Stimulated activated CD4-positive, alpha-beta T cell treated with anti-CD3 and anti-CD28 coated beads, TNF-alpha, amount 100 ng/mL, for 48 hours (primary cell): ENCODE results near the gene SYT11.
"Not testable (repeated sequence)": the region's sequence is repeated elsewhere in the genome, so short reads cannot be mapped to it uniquely, and the experiment has no call there.

Source experiments
- DNase-seq, 3 donors: peaks; one replicate each; pipeline ENCODE4 v3.0.0-alpha.2; 2020; ENCODE audit warnings: low read depth in 3 of 3

The SYT11 gene

GRCh38 chr1:155859881-155860871 lies 809 bp downstream of the SYT11 start:
- peak; percentile 19 to 46 (median 23) for DNase-seq

GRCh38 chr1:155860970-155861510 lies 1.7 kb downstream of the SYT11 start:
- no peak for DNase-seq

GRCh38 chr1:155861896-155862295 lies 2.5 kb downstream of the SYT11 start:
- DNase-seq: no peak

- DNase-seq: no peak
Observed at GRCh38 chr1:155864393-155864792, 5.0 kb downstream of the SYT11 start.

GRCh38 chr1:155867766-155868165 lies 8.4 kb downstream of the SYT11 start:
- DNase-seq: no peak

- DNase-seq: no peak
Observed at GRCh38 chr1:155871390-155871789, 12.0 kb downstream of the SYT11 start.

- no peak for DNase-seq
Observed at GRCh38 chr1:155872527-155872926, 13.2 kb downstream of the SYT11 start.

- no peak for DNase-seq
Observed at GRCh38 chr1:155873860-155874259, 14.5 kb downstream of the SYT11 start.

GRCh38 chr1:155877945-155878344 lies 18.6 kb downstream of the SYT11 start:
- no peak for DNase-seq

- no peak for DNase-seq
Observed at GRCh38 chr1:155880251-155880650, 20.9 kb downstream of the SYT11 start.

- DNase-seq: no peak
Observed at GRCh38 chr1:155880950-155881349, 21.6 kb downstream of the SYT11 start.

GRCh38 chr1:155882235-155882634 lies 22.9 kb downstream of the SYT11 start:
- no peak for DNase-seq

- DNase-seq: no peak
Observed at GRCh38 chr1:155882766-155883165, 23.4 kb downstream of the SYT11 start.

- no peak for DNase-seq
Observed at GRCh38 chr1:155884031-155884960, 24.9 kb downstream of the SYT11 start.

GRCh38 chr1:155884982-155885381 lies 25.6 kb downstream of the SYT11 start:
- DNase-seq: no peak

GRCh38 chr1:155888481-155888880 lies 29.1 kb downstream of the SYT11 start:
- no peak for DNase-seq

- no peak for DNase-seq
Observed at GRCh38 chr1:155889566-155889965, 30.2 kb downstream of the SYT11 start.

- DNase-seq: no peak
Observed at GRCh38 chr1:155890251-155890650, 30.9 kb downstream of the SYT11 start.

GRCh38 chr1:155892796-155893195 lies 33.4 kb downstream of the SYT11 start:
- no peak for DNase-seq

- DNase-seq: no peak
Observed at GRCh38 chr1:155893389-155894142, 34.2 kb downstream of the SYT11 start.

GRCh38 chr1:155895617-155896016 lies 36.2 kb downstream of the SYT11 start:
- DNase-seq: not testable (repeated sequence)
